ENCODE measurements around the gene MATR3.

DNA sequence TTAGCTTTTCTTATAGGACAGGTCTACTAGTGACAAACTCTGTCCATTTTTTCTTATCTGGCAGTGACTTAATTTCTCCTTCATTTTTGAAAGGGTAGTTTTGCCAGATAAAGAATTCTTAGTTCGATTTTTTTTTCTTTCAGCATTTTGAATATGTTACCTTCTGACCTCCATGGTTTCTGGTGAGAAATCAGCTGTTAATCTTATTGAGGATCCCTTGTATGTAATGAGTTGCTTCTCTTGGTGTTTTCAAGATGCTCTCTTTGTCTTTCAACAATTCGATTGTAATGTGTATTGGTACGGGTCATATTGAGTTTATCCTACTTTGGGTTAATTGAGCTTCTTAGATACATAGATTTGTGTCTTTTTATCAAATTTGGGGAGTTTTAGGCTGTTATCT lies 60.6 kb downstream of the MATR3 start:
- TF ChIP-seq EZH2 (IDR thresholded peaks at IDR 0.05) (no peak), POLR2AphosphoS5 (IDR thresholded peaks at IDR 0.05; ENCODE audit: borderline replicate concordance, low read depth, low read length) (no peak), FOXP2 (optimal IDR thresholded peaks at IDR 0.05; ENCODE audit: control extremely low read depth, extremely low read length, insufficient read depth) (no peak)

Measured in SK-N-MC (cell line).